Endothelial cell of umbilical vein (primary cell): Measurements from ENCODE around the gene SLC25A21. TPM values are rescaled to one million over a fixed set of nuclear protein-coding genes. Genes with fewer than 3 reads are reported as not detected.

ENCODE experiments used
- BruUV-seq: library from RNA; stranded (reverse); fragments of 400-500 nt; replicated peaks from 2 replicates; lab custom pipeline; 2021; lab: Mats Ljungman, UMichigan
- CTCF ChIA-PET: fragments of 300-600, 350-600 bp; sonication (Branson Sonifier 250); formaldehyde crosslinking; loops from one replicate; lab custom pipeline; 2021; ENCODE audit warnings: antibody characterized with exemption, inconsistent platforms; lab: Charles Lee
- POLR2A ChIA-PET: fragments of 300-600, 350-600 bp; sonication (Branson Sonifier 250); formaldehyde crosslinking; loops from one replicate; lab custom pipeline; 2021; ENCODE audit warnings: antibody characterized with exemption, inconsistent platforms; lab: Charles Lee
- DNase-seq: peaks from one replicate; pipeline ENCODE4 v3.0.0-alpha.2; 2011; ENCODE audit warnings: low read depth, low spot score
- FAIRE-seq: peaks from 2 replicates; lab custom pipeline; 2011; peaks lifted over from hg19 to GRCh38; lab: Jason Lieb, UNC
- H2AFZ ChIP-seq: 2 replicates; pipeline ENCODE4 v1.6.0; 2012; ENCODE audit warnings: low read depth, low read length, control low read depth, inconsistent platforms
- H3K27ac ChIP-seq: 2 replicates; pipeline ENCODE4 v1.5.1; 2011; ENCODE audit warnings: low read depth, mild to moderate bottlenecking, control low read depth, low read length, moderate library complexity; ENCODE audit not compliant: insufficient read depth
- H3K27me3 ChIP-seq, 2 experiments: 2 replicates each; pipeline versions ENCODE4 v1.6.0 to v1.6.1; 2011; ENCODE audit warnings: low read length in 2 of 2, mixed read lengths in 1 of 2; ENCODE audit not compliant: control insufficient read depth in 2 of 2, insufficient read depth in 2 of 2
- H3K36me3 ChIP-seq, 2 experiments: 2 replicates in 1 of 2; 3 replicates in 1 of 2; pipeline ENCODE4 v1.5.1; 2011; ENCODE audit warnings: low read length in 2 of 2, mild to moderate bottlenecking in 1 of 2, moderate library complexity in 1 of 2; ENCODE audit not compliant: control insufficient read depth in 2 of 2, insufficient read depth in 2 of 2; ENCODE audit errors: extremely low read depth in 1 of 2
- H3K4me1 ChIP-seq: 3 replicates; pipeline ENCODE4 v1.5.1; 2011; ENCODE audit warnings: mild to moderate bottlenecking, low read length; ENCODE audit not compliant: control insufficient read depth, insufficient read depth; ENCODE audit errors: extremely low read depth
- H3K4me2 ChIP-seq: 2 replicates; pipeline ENCODE4 v1.6.1; 2011; ENCODE audit warnings: low read length, control low read depth, mixed read lengths; ENCODE audit not compliant: insufficient read depth
- H3K4me3 ChIP-seq, 3 experiments: fragments of 200-600 bp in 1 of 3; sonication (generic), shearing (Covaris generic) in 1 of 3; replicated peaks in 1 of 3; 2 replicates each; pipeline ENCODE4 v1.5.1; 2011 to 2016; ENCODE audit warnings: control low read depth in 3 of 3, low read length in 3 of 3, mild to moderate bottlenecking in 2 of 3, inconsistent platforms in 1 of 3, low read depth in 1 of 3, moderate library complexity in 1 of 3; ENCODE audit not compliant: insufficient read depth in 1 of 3
- H3K79me2 ChIP-seq: 2 replicates; pipeline ENCODE4 v1.6.0; 2012; ENCODE audit warnings: low read length, inconsistent platforms; ENCODE audit not compliant: control insufficient read depth, insufficient read depth
- H3K9ac ChIP-seq: replicated peaks from 2 replicates; pipeline ENCODE3; 2011; ENCODE audit warnings: low read length, control low read depth; ENCODE audit not compliant: insufficient read depth; ENCODE audit errors: extremely low read depth
- H3K9me1 ChIP-seq: replicated peaks from 3 replicates; pipeline ENCODE4 v1.6.0; 2011; ENCODE audit warnings: mild to moderate bottlenecking, low read length; ENCODE audit not compliant: control insufficient read depth, insufficient read depth; ENCODE audit errors: extremely low read depth
- H3K9me3 ChIP-seq: replicated peaks from 2 replicates; pipeline ENCODE4 v1.5.1; 2012; ENCODE audit warnings: low read length, inconsistent platforms; ENCODE audit not compliant: control insufficient read depth, insufficient read depth
- H4K20me1 ChIP-seq: replicated peaks from 2 replicates; pipeline ENCODE3; 2011; ENCODE audit warnings: mild to moderate bottlenecking, low read length; ENCODE audit not compliant: control insufficient read depth, insufficient read depth; ENCODE audit errors: extremely low read depth
- CTCF ChIP-seq, 2 donors: IDR thresholded peaks; 1 replicate in 1 of 2; 2 replicates in 1 of 2; pipeline ENCODE4 v1.5.1; 2011; ENCODE audit warnings: low read length in 2 of 2, mild to moderate bottlenecking in 2 of 2, moderate library complexity in 2 of 2, control low read depth in 1 of 2, inconsistent platforms in 1 of 2, low read depth in 1 of 2; ENCODE audit not compliant: insufficient read depth in 1 of 2; ENCODE audit errors: extremely low read depth in 1 of 2
- FOS ChIP-seq: IDR thresholded peaks from 2 replicates; pipeline ENCODE4 v1.6.1; 2011; ENCODE audit warnings: mild to moderate bottlenecking, low read length, moderate library complexity, borderline replicate concordance; ENCODE audit not compliant: insufficient read depth
- GATA2 ChIP-seq: IDR thresholded peaks from 2 replicates; pipeline ENCODE4 v1.7.0; 2011; ENCODE audit warnings: low read depth, mild to moderate bottlenecking, moderate library complexity, mixed read lengths, low read length; ENCODE audit not compliant: insufficient read length, insufficient read depth
- JUN ChIP-seq: IDR thresholded peaks from 2 replicates; pipeline ENCODE4 v1.6.1; 2011; ENCODE audit warnings: borderline replicate concordance, low read depth; ENCODE audit not compliant: insufficient read length, insufficient read depth
- MYC ChIP-seq: IDR thresholded peaks from one replicate; pipeline ENCODE4 v1.6.1; 2011; ENCODE audit warnings: mild to moderate bottlenecking, low read depth, low read length
- POLR2A ChIP-seq: IDR thresholded peaks from 2 replicates; pipeline ENCODE4 v1.6.1; 2012; ENCODE audit warnings: low read depth, mild to moderate bottlenecking, control low read depth, low read length
- POLR2AphosphoS5 ChIP-seq: IDR thresholded peaks from 2 replicates; pipeline ENCODE4 v1.6.1; 2012; ENCODE audit warnings: low read depth, mild to moderate bottlenecking, control low read depth, low read length, moderate library complexity; ENCODE audit not compliant: insufficient read depth
- dilution Hi-C: fragments of 300-500 bp; cut with MboI; formaldehyde crosslinking; loops from one replicate; pipeline ENCODE4 v1.15.0; 2019; ENCODE audit warnings: low sequenced_read_pairs; ENCODE audit not compliant: extremely low pct_ligation_motif_present
- intact Hi-C: fragments of 100-400 bp; cut with micrococcal nuclease; formaldehyde crosslinking; loops from one replicate; pipeline ENCODE4 v1.10.0; 2022
- polyA plus RNA-seq, 4 experiments: library from polyadenylated mRNA; depleted of rRNA in 3 of 4; stranded (reverse) in 3 of 4; unstranded in 1 of 4; fragments of >200 nt; gene quantifications; 2 replicates each; pipeline versions ENCODE4 v1.2.1 to v1.2.3, GENCODE V29; 2011 to 2012; ENCODE audit warnings: missing spikeins in 1 of 4
- total RNA-seq: library from RNA; stranded (reverse); gene quantifications from 2 replicates; pipeline ENCODE4 v1.2.3, GENCODE V29; 2021
- TF ChIP-seq, protein P1 (sequence below): IDR thresholded peaks from 2 replicates; pipeline ENCODE4 v1.6.1; 2011; ENCODE audit not compliant: insufficient read depth, insufficient read length

Gene SLC25A21
- total and polyA plus RNA-seq, 2 donors (not counting 3 experiments of a cell fraction or from before 2014, with no cell fraction given), result 0.98 to 1.4 TPM

GRCh38 chr14:36845356-36846012 is 326.9 kb downstream of the SLC25A21 start:
- H3K27me3 ChIP-seq, result no peaks in the 10 kb centered on the region
- no peak overlapping the region for H3K4me2 ChIP-seq
- H3K9ac ChIP-seq, result no peak overlapping the region
- no peaks in the 10 kb centered on the region for H3K9me3 ChIP-seq
- no peaks in the 10 kb centered on the region for H3K79me2 ChIP-seq
- intact Hi-C loops (no loop called here), dilution Hi-C loops (no loop called here)
- H4K20me1 ChIP-seq, result no peaks in the 10 kb centered on the region
- TF ChIP-seq FOS (no peak), MYC (no peak), GATA2 (no peak), POLR2AphosphoS5 (no peak), POLR2A (no peak), JUN (no peak), CTCF (IDR thresholded peaks at IDR 0.05; ENCODE audit: extremely low read depth in 1 of 2, insufficient read depth in 1 of 2, low read depth in 1 of 2, low read length in 2 of 2) (no peak)
- TF ChIP-seq, protein P1, sequence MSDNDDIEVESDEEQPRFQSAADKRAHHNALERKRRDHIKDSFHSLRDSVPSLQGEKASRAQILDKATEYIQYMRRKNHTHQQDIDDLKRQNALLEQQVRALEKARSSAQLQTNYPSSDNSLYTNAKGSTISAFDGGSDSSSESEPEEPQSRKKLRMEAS, result no peak
- H3K27ac ChIP-seq, result no peak overlapping the region
- H3K36me3 ChIP-seq, result no peaks in the 10 kb centered on the region
- POLR2A ChIA-PET, result no interaction called here
- FAIRE-seq (no peak), DNase-seq (no peak)
- H3K9me1 ChIP-seq, result no peaks in the 10 kb centered on the region
- H2AFZ ChIP-seq, result no peak overlapping the region
- CTCF ChIA-PET, result no interaction called here
- no peak overlapping the region for H3K4me3 ChIP-seq
- no peaks in the 10 kb centered on the region for H3K4me1 ChIP-seq
- BruUV-seq, result no TSS peak
